ENCODE results near the gene AP3B1.

DNA sequence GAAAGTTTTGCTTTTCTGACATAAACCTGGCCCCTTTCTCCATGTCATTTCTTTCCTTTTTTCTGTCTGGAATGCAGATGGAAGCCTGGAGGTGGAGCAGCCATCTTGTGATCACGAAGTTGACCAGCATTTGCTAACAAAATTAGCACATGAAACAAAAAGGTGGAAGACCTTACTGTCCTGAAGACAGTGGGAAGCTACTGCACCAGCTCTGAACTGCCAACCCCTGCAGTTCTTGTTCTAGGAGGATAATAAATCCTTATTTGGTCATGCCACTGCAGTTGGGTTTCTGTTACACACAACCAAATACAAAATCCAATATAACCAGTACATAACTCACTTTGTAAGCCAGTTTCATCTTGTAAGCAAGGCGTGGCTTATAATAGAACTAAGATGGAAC is 269.0 kb downstream of the AP3B1 start:
- TF ChIP-seq, protein P1, sequence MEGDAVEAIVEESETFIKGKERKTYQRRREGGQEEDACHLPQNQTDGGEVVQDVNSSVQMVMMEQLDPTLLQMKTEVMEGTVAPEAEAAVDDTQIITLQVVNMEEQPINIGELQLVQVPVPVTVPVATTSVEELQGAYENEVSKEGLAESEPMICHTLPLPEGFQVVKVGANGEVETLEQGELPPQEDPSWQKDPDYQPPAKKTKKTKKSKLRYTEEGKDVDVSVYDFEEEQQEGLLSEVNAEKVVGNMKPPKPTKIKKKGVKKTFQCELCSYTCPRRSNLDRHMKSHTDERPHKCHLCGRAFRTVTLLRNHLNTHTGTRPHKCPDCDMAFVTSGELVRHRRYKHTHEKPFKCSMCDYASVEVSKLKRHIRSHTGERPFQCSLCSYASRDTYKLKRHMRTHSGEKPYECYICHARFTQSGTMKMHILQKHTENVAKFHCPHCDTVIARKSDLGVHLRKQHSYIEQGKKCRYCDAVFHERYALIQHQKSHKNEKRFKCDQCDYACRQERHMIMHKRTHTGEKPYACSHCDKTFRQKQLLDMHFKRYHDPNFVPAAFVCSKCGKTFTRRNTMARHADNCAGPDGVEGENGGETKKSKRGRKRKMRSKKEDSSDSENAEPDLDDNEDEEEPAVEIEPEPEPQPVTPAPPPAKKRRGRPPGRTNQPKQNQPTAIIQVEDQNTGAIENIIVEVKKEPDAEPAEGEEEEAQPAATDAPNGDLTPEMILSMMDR (IDR thresholded peaks at IDR 0.05): no peak
- no peak for TF ChIP-seq EZH2 (IDR thresholded peaks at IDR 0.05; ENCODE audit: borderline replicate concordance, insufficient read depth, low read depth, low read length, poor library complexity, severe bottlenecking)
